OCI-LY1 (cell line): ENCODE results near the gene KCNK1.
"Not testable (repeated sequence)": the region's sequence is repeated elsewhere in the genome, so short reads cannot be mapped to it uniquely, and the experiment has no call there.

ENCODE experiments used
- H2AFZ ChIP-seq: fragments of 200-600 bp; sonication (generic), shearing (Covaris generic); 2 replicates; pipeline ENCODE4 v1.6.0; 2014; ENCODE audit warnings: antibody characterized with exemption, mild to moderate bottlenecking, low read length
- H3F3A ChIP-seq: fragments of 200-600 bp; sonication (generic), shearing (Covaris generic); 2 replicates; pipeline ENCODE4 v1.6.0; 2014; ENCODE audit warnings: mild to moderate bottlenecking, antibody characterized with exemption, low read length, moderate library complexity; ENCODE audit not compliant: insufficient read depth
- H3K27ac ChIP-seq: fragments of 200-600 bp; sonication (generic); 2 replicates; pipeline ENCODE4 v1.5.1; 2014; ENCODE audit warnings: low read length, mixed run types, mild to moderate bottlenecking, low read depth; ENCODE audit not compliant: poor library complexity, severe bottlenecking
- H3K27me3 ChIP-seq: fragments of 200-600 bp; sonication (generic); 2 replicates; pipeline ENCODE4 v1.6.0; 2014; ENCODE audit warnings: antibody characterized with exemption, mild to moderate bottlenecking, low read length, moderate library complexity; ENCODE audit not compliant: insufficient read depth
- H3K36me3 ChIP-seq: fragments of 200-600 bp; sonication (generic); 2 replicates; pipeline ENCODE4 v1.6.1; 2014; ENCODE audit warnings: mild to moderate bottlenecking, antibody characterized with exemption, low read length, moderate library complexity, mixed read lengths; ENCODE audit not compliant: insufficient read depth
- H3K4me1 ChIP-seq: fragments of 200-600 bp; sonication (generic); 2 replicates; pipeline ENCODE4 v1.5.1; 2014; ENCODE audit warnings: mild to moderate bottlenecking, low read length, moderate library complexity; ENCODE audit not compliant: insufficient read depth, severe bottlenecking
- H3K4me2 ChIP-seq: fragments of 200-600 bp; sonication (generic), shearing (Covaris generic); 2 replicates; pipeline ENCODE4 v1.6.1; 2014; ENCODE audit warnings: low read length
- H3K4me3 ChIP-seq: fragments of 200-600 bp; sonication (generic); 2 replicates; pipeline ENCODE4 v1.5.1; 2014; ENCODE audit warnings: low read length, low read depth, mild to moderate bottlenecking, mixed read lengths; ENCODE audit not compliant: poor library complexity, severe bottlenecking
- H3K79me2 ChIP-seq: fragments of 200-600 bp; shearing (Covaris generic); 2 replicates; pipeline ENCODE4 v1.6.1; 2016; ENCODE audit warnings: mixed run types, low read length, mixed read lengths; ENCODE audit not compliant: insufficient read depth
- H3K9ac ChIP-seq: fragments of 200-600 bp; sonication (generic), shearing (Covaris generic); 2 replicates; pipeline ENCODE4 v1.6.1; 2014; ENCODE audit warnings: mild to moderate bottlenecking, low read length, mixed read lengths
- H3K9me2 ChIP-seq: fragments of 200-600 bp; sonication (generic), shearing (Covaris generic); 2 replicates; pipeline ENCODE4 v1.6.1; 2014; ENCODE audit warnings: low read depth, mild to moderate bottlenecking, low read length, mixed read lengths
- H3K9me3 ChIP-seq: fragments of 200-600 bp; shearing (Covaris generic); 2 replicates; pipeline ENCODE4 v1.6.1; 2014; ENCODE audit warnings: low read length, mixed read lengths
- H4K20me1 ChIP-seq: fragments of 200-600 bp; sonication (generic), shearing (Covaris generic); 2 replicates; pipeline ENCODE4 v1.6.0; 2016; ENCODE audit warnings: mild to moderate bottlenecking, low read length; ENCODE audit not compliant: insufficient read depth
- EZH2 ChIP-seq: fragments of 200-600 bp; sonication (generic), shearing (Covaris generic); IDR thresholded peaks from 2 replicates; pipeline ENCODE4 v1.8.0; 2017; ENCODE audit warnings: borderline replicate concordance, mixed run types, mild to moderate bottlenecking, antibody characterized with exemption, low read length, moderate library complexity, mixed read lengths
- TF ChIP-seq, protein P1 (sequence below): fragments of 200-600 bp; sonication (generic), shearing (Covaris generic); IDR thresholded peaks from 2 replicates; pipeline ENCODE4 v1.5.1; 2017; ENCODE audit warnings: mild to moderate bottlenecking, antibody characterized with exemption, low read length, moderate library complexity, mixed read lengths

Gene KCNK1

GRCh38 chr1:233608988-233609387, 4.9 kb upstream of the KCNK1 start:
- Histone ChIP-seq H3K9me3 (no peaks in the 10 kb centered on the region), H3K4me1 (peaks cover 8% of the 10 kb centered on the region), H3K9ac (no peak overlapping the region), H4K20me1 (no peaks in the 10 kb centered on the region), H3K36me3 (no peaks in the 10 kb centered on the region), H3K4me2 (no peak overlapping the region), H3K27ac (no peak overlapping the region), H3K27me3 (no peaks in the 10 kb centered on the region), H3K9me2 (no peaks in the 10 kb centered on the region), H2AFZ (no peak overlapping the region), H3K4me3 (no peak overlapping the region), H3F3A (no peaks in the 10 kb centered on the region), H3K79me2 (no peaks in the 10 kb centered on the region)
- TF ChIP-seq, protein P1, sequence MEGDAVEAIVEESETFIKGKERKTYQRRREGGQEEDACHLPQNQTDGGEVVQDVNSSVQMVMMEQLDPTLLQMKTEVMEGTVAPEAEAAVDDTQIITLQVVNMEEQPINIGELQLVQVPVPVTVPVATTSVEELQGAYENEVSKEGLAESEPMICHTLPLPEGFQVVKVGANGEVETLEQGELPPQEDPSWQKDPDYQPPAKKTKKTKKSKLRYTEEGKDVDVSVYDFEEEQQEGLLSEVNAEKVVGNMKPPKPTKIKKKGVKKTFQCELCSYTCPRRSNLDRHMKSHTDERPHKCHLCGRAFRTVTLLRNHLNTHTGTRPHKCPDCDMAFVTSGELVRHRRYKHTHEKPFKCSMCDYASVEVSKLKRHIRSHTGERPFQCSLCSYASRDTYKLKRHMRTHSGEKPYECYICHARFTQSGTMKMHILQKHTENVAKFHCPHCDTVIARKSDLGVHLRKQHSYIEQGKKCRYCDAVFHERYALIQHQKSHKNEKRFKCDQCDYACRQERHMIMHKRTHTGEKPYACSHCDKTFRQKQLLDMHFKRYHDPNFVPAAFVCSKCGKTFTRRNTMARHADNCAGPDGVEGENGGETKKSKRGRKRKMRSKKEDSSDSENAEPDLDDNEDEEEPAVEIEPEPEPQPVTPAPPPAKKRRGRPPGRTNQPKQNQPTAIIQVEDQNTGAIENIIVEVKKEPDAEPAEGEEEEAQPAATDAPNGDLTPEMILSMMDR = no peak
- no peak for TF ChIP-seq EZH2

- Histone ChIP-seq H3K36me3 (no peaks in the 10 kb centered on the region), H3K27ac (no peak overlapping the region), H3K79me2 (no peaks in the 10 kb centered on the region), H3F3A (no peaks in the 10 kb centered on the region), H3K9me3 (no peaks in the 10 kb centered on the region), H3K9me2 (no peaks in the 10 kb centered on the region), H3K9ac (no peak overlapping the region), H3K4me3 (no peak overlapping the region), H4K20me1 (no peaks in the 10 kb centered on the region), H3K27me3 (no peaks in the 10 kb centered on the region), H3K4me1 (peaks cover 8% of the 10 kb centered on the region), H2AFZ (no peak overlapping the region), H3K4me2 (no peak overlapping the region)
- TF ChIP-seq, protein P1 = no peak
- no peak for TF ChIP-seq EZH2
These were observed 4.0 kb upstream of the KCNK1 start for GRCh38 chr1:233609926-233610325.

GRCh38 chr1:233610628-233611027, 3.3 kb upstream of the KCNK1 start:
- Histone ChIP-seq H3K27me3 (no peaks in the 10 kb centered on the region), H4K20me1 (no peaks in the 10 kb centered on the region), H3K9ac (no peak overlapping the region), H3K79me2 (no peaks in the 10 kb centered on the region), H3K9me3 (no peaks in the 10 kb centered on the region), H3K36me3 (no peaks in the 10 kb centered on the region), H3F3A (no peaks in the 10 kb centered on the region), H3K4me1 (peaks cover 8% of the 10 kb centered on the region), H3K27ac (no peak overlapping the region), H3K9me2 (no peaks in the 10 kb centered on the region), H3K4me2 (no peak overlapping the region), H3K4me3 (no peak overlapping the region), H2AFZ (no peak overlapping the region)
- TF ChIP-seq, protein P1 = no peak
- no peak for TF ChIP-seq EZH2

- not testable (repeated sequence) for H3K4me2 ChIP-seq, H3K9me2 ChIP-seq, H3K36me3 ChIP-seq, H2AFZ ChIP-seq, H3K4me1 ChIP-seq, H3K9me3 ChIP-seq, H4K20me1 ChIP-seq, H3F3A ChIP-seq, H3K9ac ChIP-seq, H3K27me3 ChIP-seq, H3K4me3 ChIP-seq, H3K27ac ChIP-seq, H3K79me2 ChIP-seq
These were observed 2.5 kb upstream of the KCNK1 start for GRCh38 chr1:233611363-233611762.
